Measurements from ENCODE around the gene ENGASE.

Gene ENGASE

DNA sequence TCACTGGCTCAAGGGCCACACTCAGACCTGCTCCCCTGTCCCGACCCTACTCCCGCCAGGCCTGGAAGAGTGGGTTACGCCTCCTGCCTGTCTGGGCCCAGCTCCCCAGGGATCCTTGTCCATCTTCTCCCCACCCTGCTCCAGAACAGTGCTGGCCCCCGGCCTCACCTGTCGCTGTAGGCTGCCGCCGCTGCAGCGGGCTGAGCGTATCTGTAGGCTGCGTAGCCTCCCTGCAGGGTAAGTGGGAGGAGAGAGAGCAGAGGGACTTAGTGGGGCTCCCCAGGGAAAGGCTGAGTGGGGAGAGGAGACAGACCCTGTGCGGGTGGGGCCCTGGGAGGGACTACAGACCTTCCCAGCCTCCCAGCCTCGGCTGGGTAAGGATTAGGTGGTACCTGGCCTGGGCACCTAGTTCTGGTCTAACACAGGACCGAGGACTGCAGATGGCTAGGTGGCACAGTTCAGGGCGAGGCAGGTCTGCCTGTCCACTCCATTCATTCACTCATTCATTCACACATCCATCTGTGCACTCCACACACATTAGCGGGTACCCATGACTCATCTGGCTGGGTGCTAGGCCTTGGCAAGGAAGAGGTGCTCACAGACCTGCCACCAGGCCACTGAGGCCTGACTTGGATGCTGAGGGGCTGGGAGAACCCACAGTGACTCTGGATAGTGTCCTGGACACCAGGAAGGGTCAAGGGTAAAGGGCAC lies 20.9 kb downstream of the ENGASE start:
- DNase-seq: no peak

DNA sequence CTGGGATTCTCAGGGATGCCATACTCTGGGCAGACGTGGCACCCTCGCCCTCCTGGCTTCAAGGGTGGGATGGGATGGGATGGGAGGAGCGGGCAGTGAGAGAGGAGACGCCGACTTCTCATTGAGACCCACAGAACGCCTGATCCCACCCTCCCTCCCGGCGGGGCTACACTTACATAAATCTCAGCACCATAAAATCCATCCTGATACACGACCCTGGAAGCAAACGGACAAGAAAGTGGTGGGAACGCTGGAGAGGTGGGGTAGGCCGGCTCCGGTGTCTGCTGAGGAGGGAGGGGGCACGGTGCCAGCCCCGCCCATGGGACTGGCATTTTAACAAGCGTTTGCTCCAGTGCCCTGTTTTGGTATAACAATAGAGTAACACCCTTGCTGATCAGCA lies 21.9 kb downstream of the ENGASE start:
- no peak for DNase-seq

DNA sequence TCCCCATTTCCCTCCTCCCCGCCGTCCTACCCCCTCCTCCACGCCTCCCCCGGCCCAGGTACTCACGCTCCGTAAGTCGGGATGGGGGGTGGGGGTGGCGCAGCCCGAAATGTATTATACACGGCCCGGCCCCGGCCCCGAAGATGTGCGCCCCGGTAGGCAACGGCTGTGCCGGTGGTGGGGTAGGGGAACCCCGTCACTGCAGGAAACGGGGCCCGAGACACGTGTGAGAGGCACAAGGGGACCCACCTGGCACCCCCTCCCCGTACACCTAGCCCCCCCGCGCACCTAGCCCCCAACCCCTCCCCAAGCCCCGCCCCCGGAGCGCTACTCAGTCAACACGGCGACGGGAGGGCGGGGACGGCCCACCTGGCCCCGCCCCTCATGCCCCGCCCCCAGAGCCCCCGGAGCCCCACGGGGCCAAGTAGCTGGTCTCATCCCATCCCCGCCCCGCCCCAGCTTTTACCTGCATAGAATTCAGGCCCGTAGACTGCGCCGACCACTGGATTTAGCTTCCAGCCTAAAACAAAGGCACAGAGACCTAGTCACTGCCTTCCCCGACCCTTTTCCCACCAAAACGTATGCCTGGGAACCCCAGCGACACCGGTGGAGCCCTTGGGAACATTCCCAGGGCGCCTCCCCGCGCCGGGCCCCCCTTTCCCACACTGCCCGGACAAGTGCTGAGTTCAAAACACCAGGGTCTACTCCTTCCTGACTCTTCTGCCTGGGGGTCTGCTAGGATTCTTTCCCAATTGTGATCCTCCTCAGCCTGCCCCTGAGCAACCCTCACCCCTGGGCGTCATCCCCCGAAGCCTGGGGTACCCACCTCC lies 22.8 kb downstream of the ENGASE start:
- no peak for DNase-seq

DNA sequence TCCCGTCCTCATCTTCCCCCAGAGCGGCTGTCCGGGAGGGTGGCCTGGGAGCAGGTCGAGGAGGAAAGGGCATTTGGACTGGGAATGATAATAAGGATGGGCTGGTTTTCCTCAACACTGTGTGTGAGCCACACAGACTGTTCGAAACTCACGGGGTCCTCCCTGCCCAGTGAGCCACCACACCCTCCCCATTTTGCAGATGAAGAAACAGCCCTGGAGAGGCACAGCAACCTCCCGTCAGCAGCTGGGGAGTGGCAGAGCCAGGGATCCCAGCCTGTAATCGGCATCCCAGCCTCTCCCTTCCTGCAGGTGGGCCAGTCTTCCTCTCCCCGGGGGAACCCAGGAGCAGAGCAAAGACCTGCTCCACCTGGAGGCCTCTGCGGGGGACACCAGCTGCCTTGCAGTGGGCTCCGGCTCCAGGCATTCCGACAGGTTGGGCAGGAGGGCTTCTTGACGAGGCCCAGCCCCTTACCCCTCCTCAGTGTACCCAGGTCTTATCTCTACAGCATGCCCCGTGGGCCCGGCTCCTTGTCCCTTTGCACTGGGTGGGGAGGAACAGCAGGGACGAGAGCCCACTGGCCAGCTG lies 23.8 kb downstream of the ENGASE start:
- no peak for DNase-seq

DNA sequence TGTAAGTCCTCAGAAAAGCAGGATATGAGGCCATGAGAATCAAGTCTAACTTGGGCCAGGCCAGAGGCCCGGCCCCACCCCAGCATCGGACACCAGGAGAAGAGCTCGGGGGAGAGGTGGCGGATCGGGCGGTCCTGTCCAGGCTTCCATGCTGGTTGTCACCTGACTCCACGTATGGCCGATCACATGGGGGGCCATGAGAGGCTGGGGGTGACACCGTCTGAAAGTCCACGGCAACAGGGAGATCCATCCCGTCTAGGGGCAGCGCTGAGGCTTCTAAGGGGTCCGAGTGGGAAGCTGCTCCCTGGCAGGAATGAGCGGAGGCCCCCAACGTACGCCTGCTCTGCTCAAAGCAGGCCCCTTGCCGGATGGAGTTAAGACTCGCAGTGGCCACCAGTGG lies 25.8 kb downstream of the ENGASE start:
- DNase-seq: no peak

DNA sequence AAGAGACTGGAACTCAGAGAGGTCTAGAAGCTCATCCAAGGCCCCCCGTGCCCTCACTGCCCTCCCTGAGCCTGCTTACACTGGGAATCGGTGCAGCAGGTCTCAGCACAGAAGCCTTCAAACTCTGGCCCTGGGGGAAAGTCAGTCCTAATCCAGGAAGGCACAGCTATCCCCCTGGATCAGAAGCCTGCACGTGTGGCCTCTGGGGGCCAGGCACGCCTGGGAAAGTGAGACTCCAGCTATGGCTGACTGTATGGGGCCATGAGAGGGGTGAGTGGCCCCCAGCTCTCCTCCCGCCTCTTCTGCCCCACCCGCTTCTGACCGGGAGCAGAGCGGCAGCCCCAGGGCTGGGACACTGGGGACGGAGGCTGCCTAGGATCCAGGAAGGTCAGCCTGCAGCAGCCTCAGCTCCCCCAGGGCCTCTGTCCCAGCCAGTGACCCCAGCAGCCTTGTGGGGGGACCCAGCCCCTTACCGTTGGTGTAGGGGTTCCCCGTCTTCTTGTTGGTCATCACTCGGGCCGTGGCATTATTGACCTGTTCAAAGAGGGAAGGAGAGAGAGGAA lies 26.6 kb downstream of the ENGASE start:
- DNase-seq: no peak

DNA sequence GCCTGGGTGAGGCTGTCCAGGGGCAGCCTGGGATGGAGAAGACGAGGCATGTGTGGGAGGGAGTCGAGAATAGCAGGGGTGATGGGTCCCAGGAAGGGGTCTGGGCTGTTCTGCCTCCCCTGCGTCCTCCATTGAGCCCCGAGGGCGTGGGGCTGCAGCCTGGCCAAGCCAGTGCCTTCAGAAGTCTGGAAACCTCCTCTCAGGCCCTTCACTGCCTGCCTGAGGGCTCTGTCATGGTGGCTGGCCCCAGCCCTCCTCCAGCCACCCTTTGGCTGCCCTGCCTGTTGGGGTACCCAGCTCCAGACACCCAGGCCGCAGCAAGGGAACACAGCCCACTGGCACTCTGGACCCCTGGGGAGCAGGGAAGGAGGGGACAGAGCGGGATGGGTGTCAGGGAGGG lies 27.6 kb downstream of the ENGASE start:
- DNase-seq: no peak

DNA sequence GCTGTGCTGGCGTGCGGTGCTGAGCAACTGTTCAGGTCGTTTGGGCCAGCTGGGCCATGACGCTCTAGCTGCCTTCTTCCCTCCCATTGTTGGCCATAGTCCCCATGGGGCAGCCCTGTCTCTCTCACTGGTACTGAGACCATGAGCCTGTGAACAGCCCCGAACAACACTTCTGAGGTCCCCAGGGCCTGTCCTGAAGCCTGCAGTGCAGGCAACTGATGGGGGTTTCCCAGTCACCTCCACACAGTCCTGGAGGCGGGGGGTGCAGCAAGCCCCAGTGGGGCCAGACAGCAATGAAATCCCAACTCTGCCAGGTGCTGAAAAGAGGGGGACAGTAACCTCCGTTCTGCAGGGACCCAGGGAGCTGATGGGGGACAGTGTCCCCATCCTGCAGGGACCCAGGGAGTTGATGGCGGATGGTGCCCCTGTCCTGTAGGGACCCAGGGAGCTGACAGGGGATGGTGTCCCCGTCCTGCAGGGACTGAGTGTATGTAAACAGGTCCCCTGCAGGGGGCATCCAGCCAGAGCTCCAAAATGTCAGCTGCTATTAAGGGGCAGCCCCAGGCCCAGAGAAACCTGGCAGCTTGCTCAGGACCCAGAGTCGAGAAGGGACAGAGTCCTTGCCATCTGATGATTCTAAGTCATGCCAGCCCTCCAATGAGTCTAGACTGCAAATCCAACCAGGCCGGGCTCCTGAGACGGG lies 30.4 kb downstream of the ENGASE start:
- no peak for DNase-seq

DNA sequence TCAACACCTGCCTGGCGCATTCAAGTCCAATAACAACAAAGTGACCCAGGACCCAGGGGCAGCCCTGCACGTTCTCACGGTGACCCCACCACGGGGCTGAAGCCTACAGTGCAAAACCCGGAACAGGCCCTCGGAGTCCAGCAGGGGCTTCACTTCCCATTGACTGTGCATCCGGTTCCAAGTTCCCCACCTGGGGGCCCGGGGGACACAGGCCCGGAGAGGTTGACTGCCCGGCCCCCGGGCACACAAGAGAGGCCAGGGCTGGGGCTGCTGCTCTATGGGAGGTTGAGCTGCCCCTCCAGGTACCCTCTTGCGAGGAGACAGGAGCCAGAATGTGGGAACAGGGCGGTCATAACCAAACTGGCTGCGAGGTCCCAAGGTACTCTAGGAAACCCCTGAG lies 31.3 kb downstream of the ENGASE start:
- DNase-seq: no peak

DNA sequence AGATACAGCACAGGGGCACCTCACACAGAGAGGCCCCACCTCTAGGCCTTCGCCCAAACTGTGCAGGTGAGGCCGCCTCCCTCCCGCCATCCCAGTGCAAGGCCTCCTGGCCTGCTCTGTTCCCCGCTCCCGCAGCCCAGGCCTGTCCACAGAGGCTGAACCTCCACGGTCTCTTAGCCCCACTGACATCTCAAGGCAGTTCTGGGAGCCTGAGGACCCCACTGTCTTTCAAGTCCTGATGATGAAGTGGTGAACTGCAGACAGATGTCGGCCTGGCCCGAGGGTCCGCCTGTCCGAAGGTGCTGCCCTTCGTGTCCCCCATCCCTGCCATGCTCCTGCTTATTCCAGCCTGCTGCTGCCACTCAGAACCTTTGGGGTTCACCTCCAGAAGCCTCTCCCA lies 32.3 kb downstream of the ENGASE start:
- no peak for DNase-seq

DNA sequence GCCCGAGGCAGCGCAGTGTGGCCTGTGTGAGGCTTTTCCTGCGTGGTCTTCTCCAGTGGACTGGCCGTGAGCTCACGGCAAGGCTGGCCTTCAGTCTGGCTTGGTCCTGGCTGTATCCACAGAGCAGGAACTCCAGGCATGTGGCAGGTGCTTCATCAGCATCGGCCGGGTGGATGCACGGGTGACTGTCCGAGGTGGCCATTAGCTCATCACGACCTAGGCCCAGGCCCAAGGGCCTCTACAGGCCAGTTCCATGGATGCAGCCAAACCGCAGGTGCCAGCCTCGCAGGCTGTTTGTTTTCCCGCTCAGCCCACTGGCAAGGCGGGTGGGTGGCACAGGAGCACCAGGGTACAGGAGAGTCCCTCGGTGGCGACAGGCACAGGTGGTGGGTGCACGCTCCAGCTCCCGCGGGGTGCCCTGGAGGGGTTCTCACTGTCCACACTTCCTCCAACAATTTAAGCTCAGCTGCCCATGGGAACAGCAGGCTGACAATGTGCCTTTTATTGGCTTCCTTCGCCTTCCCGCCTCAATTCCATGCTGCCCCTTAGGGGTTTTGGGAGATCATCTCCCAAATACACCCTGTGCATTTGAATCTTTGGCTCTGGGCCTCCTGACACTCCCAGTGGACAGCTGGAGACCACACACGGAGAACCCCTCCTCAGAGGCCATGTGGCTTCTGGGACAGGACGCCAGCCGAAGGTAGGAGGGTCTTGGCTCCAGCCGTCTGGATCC lies 33.0 kb downstream of the ENGASE start:
- DNase-seq: no peak

DNA sequence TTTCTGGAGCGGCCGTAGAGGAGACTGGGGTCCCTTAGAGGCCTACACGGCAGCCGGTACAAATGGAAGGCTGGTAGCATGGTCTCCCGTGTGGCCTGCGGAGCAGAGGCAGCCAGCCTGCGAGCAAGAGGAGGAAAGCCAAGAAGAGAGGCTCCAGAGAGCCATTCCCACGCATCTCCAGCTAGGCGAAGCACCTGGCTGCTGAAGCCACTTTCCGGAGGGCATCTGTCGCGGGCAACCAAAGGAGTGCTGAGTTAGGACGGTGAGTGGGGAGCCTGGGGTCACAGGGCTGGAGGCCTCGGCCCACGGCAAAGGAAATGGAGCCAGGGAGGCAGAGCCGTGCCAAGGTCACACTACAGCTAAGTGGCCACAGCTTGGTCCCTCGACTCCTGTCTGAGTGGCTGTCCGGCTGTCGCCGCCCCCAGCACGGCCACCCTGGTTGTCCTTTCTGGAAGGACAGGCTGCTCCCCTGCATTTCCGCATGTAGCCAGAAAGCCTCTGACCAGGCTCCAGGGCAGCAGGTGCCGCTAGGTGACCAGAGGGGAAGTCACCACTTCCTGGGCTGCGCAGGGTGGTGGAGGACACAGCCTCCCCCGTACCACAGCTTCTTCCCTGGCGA lies 33.7 kb downstream of the ENGASE start:
- DNase-seq: no peak

DNA sequence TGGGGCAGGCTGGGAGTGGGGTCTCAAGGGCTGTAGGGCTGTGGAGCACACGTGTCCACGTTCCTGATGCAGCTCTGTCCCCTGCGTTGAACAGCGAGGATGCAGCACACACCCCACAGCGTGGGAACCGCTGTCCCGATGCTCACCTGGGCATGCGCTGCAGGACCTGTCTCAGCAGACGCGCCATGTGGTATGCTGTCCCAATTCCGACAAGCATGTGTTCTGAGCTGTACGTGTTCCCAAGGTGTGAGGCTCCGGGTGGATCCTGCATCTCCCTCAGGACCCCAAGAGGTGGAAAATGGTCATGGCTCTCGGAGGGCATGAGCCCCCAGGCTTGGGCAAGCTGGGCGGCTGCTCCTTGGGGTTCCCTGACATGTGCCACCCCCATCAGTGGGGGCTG lies 34.2 kb downstream of the ENGASE start:
- DNase-seq: no peak

DNA sequence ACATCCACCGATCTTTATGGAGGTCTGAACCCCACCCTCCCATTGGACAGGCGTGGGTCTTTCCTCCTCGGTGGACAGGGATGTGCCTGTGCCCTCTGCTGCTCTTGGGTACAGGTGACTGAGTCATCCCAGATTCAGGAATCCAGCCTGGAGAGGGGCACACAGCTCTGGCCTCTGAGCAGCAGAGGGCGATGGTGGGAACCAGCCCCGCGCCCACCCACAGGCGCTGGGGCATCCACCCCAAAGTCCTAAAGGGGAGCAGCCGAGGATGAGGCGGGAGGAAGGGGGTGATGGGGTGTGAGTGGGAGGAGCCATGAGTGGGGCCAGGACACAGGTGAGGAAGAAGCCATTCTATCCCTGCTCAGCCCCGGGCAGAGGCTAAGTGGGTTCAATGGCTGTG lies 35.0 kb downstream of the ENGASE start:
- DNase-seq: no peak

DNA sequence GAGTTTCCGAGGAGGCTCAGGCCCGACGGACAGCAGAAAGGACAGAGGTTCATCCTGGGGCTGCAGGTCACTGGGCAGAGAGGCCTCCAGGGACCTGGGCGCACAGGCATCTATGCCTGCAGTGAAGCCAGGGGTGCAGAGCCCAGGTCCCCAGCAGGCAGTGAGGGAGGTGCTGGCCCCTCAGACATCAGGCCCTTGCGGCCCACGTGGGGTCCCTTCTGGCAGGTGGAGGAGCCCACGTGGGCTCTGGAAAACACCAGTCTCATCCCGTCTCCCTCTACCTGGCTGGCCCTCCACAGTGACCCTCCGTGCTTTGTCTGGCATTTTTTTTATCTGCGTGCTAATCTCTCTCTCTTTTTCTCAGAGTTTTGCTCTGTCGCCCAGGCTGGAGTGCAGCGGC lies 36.5 kb downstream of the ENGASE start:
- no peak for DNase-seq

DNA sequence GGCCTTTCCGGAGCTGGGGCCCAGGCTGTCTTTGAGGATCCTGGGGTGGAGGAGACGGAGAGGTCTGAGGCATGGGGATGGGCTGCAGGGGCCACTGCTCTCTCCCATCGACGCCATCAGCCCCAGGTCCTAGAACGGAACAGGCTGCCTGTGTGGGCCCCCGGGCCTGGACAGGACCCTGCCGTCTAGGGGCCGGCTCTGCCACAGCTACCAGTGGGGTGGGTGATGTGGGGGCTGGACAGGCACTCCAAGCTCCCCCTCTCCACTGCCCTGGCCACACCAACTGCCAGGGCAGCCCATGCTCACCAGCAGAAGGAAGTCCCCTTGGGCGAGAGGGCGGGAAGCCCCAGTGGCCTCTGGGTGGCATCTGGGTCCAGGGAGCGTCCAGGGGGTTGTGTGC lies 37.8 kb downstream of the ENGASE start:
- DNase-seq: no peak

DNA sequence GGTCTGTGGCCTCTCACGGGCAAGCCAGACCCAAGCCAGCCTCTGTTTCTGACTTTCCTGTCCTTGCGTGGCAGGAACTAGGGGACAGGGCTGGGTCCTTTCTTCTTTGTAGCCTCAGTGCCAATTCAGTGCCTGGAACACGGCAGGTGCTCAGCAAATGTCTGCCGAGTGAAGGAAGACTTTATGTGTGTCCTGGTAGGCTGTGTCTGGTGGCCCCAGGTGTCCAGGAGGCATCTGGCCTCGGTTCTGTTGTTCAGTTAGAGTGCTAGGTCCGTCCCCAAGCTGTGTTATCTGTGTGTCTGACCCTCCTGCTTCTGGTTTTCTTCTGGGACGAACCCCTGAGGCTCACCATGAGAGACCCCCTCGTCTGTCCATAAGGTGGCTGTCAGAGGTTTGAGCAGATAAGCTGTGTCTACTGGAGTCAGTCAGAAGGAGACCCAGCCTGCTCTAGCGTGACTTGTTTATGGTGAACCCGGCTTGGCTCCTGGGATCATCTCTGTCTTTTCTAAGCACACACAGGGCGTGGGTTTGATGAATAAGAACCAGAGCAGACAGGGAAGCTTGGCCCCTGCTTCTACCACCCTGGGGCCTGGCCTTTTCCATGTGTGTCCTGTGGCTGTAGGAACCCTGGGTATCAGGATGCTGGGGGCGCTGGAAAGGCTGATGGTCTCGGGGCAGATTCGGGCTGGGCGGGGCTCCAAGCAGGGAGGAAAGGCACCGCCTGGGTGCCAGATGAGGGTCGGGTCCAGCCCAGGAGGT lies 39.3 kb downstream of the ENGASE start:
- DNase-seq: peak; percentile 59

DNA sequence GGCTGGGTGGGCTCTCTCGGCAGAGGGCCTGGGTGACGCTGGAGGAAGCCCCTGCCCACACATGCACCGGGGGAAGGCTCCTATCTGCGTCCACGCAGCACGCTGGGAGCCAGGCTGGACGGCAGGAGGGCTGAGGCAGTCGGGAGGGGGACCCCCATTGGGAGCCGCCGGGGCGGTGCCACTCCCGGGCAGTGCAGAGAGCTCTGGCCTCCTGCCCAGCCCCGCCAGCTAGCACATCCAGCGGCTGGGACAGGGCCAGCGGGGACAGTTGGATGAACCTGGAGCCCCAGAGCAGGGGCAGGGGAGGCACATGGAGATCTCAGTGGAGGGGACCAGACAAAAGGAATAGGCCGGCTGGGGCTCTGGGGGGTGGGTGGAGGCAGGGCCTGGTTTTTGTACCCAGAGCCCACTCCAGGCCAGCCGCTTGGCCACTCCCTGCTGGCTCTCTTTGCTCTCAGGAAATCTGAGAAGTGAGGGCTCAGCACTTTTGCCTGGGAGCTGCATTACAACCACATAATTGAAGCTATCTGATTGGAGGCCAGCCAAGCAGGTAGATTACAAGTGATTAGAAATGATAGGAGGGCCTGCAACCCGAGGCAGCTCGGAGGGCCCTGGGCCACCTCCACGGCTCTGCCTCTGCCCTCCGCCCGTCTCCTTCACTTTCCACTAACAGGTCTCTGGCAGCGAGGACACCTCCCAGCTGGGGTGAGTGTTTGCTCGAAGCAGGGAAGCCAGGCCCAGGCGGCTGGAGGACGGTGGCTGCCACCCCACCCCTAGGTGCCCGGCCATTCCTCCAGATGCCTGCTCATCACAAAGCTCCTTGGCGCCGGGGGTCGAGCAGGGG lies 40.1 kb downstream of the ENGASE start:
- peak; percentile 98 for DNase-seq

DNA sequence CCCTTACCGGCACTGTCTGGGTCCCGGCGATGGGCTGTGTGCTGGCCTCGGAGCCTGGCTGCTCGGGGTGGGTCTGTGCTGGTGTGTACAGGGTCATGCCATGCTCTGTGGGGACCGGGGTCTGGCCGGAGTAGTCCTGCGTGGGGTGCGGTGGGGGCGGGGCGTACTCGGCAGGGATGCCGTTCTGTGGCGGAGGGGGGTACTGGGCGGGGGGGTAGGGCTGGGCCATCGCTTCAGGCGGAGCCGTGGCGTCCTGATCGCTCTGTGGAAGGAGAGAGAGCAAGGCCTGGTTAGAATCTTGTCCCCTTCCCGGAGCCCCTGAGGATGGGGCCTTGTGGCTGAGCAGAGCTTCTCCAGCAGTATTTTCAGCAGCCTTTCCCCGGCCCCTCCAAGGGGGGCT lies 40.9 kb downstream of the ENGASE start:
- no peak for DNase-seq
